Measurements from ENCODE around the gene NOC2L.

The NOC2L gene

DNA sequence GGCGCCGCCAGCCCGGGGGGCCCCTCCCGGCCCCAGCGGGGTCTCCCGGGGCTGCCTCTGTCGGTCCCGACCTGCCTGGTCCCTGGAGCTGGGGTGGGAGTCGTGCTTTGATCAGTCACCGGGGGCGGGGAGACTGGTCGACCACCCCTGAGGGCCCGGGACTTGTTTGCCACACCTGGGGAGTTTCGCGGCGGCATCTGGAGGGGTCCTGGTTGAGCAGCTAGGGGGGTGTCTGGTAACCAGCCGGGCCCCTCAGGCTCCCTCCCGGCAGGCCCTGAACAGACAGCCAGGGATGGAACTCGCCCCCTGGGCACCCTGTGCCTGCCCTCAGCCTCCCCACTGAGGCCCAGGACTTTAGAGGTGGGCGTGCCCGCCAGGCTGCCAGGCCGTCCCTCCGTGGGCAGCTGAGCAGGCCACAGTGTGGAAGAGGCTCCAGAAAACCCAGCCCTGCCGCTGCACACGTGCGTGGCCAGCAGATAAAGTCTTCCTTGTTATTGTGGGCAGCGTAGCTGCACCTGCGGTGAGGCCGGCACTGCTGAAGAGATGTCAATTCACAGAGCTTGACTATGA, 48.7 kb downstream of the NOC2L start:
- Histone ChIP-seq H3K27me3 (ENCODE audit: control insufficient read depth, insufficient read depth, low read length) (peaks cover 79% of the 10 kb centered on the region), H3K4me1 (ENCODE audit: control insufficient read depth, insufficient read depth, low read length) (no peaks in the 10 kb centered on the region), H3K36me3 (ENCODE audit: control insufficient read depth, insufficient read depth, low read length) (no peaks in the 10 kb centered on the region)

DNA sequence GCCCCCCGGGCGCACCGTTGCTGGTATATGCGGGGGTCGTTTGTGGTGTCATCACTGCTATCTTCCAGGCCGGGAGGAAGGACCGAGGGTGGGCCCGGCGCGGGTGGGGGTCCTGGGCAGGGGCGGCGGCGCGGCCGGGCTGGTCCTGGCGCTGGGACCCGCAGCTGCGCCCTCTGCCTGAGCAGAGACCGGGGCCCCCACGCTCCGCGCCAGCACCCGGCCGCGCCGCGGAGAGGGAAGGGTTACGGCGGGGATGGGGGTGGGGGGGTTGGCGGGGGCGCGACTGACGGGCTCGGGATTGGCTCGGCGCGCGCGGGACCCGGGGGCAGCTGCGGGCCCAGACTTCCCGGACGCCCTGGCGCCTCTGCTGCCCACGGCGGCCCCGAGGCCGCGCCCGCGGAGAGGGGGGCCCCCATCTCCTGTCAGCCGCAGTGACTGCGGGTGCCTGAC, 49.2 kb downstream of the NOC2L start:
- Histone ChIP-seq H3K36me3 (ENCODE audit: control insufficient read depth, insufficient read depth, low read length) (no peaks in the 10 kb centered on the region), H3K4me1 (ENCODE audit: control insufficient read depth, insufficient read depth, low read length) (no peaks in the 10 kb centered on the region), H3K27me3 (ENCODE audit: control insufficient read depth, insufficient read depth, low read length) (peaks cover 79% of the 10 kb centered on the region), H3K9ac (ENCODE audit: low read depth, low read length) (no peak overlapping the region), H3K9me3 (ENCODE audit: control insufficient read depth, insufficient read depth, low read length) (no peaks in the 10 kb centered on the region), H3K4me3 (ENCODE audit: low read depth, low read length) (no peak overlapping the region)

More for the DNA sequence above, 48.7 kb downstream of the NOC2L start:
- no peak overlapping the region for H3K9ac ChIP-seq (ENCODE audit: low read depth, low read length)
- no peaks in the 10 kb centered on the region for H3K9me3 ChIP-seq (ENCODE audit: control insufficient read depth, insufficient read depth, low read length)
- no peak overlapping the region for H3K4me3 ChIP-seq (ENCODE audit: low read depth, low read length)

DNA sequence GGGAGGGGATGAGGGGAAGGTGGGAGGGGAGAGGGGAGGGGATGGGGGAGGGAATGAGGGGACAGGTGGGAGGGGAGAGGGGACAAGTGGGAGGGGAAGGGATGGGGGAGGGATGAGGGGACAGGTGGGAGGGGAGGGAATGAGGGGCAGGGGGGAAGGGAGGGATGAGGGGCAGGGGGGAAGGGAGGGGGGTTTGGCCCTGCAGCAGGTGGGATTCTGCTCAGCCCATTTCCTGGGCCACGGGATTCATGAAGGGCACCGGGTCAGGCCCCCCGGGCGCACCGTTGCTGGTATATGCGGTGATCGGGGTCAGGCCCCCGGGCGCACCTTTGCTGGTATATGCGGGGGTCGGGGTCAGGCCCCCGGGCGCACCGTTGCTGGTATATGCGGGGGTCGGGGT, 50.4 kb downstream of the NOC2L start:
- Histone ChIP-seq H3K27me3 (ENCODE audit: control insufficient read depth, insufficient read depth, low read length) (peaks cover 71% of the 10 kb centered on the region), H3K9ac (ENCODE audit: low read depth, low read length) (no peak overlapping the region), H3K36me3 (ENCODE audit: control insufficient read depth, insufficient read depth, low read length) (no peaks in the 10 kb centered on the region), H3K9me3 (ENCODE audit: control insufficient read depth, insufficient read depth, low read length) (no peaks in the 10 kb centered on the region), H3K4me1 (ENCODE audit: control insufficient read depth, insufficient read depth, low read length) (no peaks in the 10 kb centered on the region), H3K4me3 (ENCODE audit: low read depth, low read length) (no peak overlapping the region)

DNA sequence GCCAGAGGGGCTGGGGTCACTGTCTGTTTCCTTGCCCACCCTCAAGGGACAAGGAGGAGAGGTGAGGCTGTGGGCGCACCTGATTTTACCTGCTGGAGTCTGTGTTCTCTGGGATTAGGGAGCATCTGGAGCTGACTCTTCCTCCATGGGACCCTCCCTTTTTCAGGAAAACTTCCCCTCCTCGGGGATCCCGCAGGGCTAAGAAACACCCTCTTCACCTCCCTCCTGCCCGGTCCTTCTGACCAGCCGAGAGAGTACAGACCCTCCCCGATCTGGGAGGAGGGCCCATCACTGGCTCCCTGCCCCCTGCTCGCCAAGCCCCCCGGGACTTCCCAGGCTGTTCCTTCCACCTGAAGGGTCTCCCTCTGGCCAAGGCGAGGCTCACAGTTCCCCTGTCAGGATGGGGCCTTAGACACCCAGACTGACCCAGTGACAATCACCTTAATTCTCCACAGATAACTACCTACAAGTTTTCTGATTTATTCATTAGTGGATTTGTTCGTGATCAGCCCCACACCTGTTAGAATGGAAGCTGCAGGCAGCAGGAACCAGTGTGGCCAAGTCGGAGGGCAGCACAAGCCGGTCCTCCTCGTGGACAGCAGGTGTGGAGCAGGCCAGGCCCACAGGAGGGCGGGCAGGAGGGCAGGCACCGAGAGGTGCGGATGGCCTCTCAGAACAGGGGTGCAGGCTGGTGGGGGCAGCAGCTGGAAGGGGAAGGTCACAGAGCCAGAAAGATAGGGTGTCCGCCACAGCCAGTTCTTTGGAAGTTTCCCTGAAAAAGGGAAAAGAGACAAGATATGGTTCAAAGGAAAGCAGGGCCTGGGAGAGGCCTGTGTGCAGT, 51.2 kb downstream of the NOC2L start:
- no peaks in the 10 kb centered on the region for H3K9me3 ChIP-seq (ENCODE audit: control insufficient read depth, insufficient read depth, low read length)
- no peak overlapping the region for H3K9ac ChIP-seq (ENCODE audit: low read depth, low read length)
- no peak overlapping the region for H3K4me3 ChIP-seq (ENCODE audit: low read depth, low read length)
- H3K36me3 ChIP-seq (ENCODE audit: control insufficient read depth, insufficient read depth, low read length): no peaks in the 10 kb centered on the region
- H3K27me3 ChIP-seq (ENCODE audit: control insufficient read depth, insufficient read depth, low read length): peaks cover 70% of the 10 kb centered on the region
- H3K4me1 ChIP-seq (ENCODE audit: control insufficient read depth, insufficient read depth, low read length): no peaks in the 10 kb centered on the region

DNA sequence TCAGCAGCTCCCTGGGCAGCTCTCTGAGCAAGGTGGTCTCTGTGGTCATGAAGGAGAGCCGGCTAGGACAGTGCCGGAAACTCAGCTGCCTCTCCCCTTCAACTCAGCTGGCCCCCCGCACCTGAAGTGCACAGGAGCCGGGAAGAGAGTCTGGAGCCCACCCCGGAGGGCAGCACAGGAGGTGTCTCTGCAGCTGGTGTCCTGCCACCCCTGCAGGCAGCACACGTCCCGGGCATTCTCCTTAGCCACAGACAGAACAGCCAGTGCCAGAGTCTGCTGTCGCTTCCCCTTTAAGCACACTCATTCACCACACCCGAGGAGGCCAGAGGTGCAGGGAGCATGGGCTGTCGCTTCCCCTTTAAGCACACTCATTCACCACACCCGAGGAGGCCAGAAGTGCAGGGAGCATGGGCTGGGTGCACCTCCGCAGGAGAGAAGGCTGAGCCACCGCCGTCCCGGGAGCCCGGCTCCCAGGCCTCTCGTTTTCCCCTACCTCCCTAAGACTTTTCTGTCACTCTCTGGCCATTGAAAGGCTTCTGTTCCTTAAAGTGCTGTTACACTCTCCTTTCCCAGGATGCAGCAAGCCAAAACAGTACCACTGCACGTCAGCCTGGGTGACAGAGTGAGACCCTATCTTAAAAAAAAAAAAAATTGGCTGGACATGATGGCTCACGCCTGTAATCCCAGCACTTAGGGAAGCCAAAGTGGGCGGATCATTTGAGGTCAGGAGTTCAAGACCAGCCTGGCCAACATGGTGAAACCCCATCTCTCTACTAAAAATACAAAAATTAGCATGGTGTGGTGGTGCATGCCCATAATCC, 52.2 kb downstream of the NOC2L start:
- H3K9ac ChIP-seq (ENCODE audit: low read depth, low read length): no peak overlapping the region
- no peaks in the 10 kb centered on the region for H3K4me1 ChIP-seq (ENCODE audit: control insufficient read depth, insufficient read depth, low read length)
- peaks cover 61% of the 10 kb centered on the region for H3K27me3 ChIP-seq (ENCODE audit: control insufficient read depth, insufficient read depth, low read length)
- H3K36me3 ChIP-seq (ENCODE audit: control insufficient read depth, insufficient read depth, low read length): no peaks in the 10 kb centered on the region
- H3K9me3 ChIP-seq (ENCODE audit: control insufficient read depth, insufficient read depth, low read length): no peaks in the 10 kb centered on the region
- no peak overlapping the region for H3K4me3 ChIP-seq (ENCODE audit: low read depth, low read length)

DNA sequence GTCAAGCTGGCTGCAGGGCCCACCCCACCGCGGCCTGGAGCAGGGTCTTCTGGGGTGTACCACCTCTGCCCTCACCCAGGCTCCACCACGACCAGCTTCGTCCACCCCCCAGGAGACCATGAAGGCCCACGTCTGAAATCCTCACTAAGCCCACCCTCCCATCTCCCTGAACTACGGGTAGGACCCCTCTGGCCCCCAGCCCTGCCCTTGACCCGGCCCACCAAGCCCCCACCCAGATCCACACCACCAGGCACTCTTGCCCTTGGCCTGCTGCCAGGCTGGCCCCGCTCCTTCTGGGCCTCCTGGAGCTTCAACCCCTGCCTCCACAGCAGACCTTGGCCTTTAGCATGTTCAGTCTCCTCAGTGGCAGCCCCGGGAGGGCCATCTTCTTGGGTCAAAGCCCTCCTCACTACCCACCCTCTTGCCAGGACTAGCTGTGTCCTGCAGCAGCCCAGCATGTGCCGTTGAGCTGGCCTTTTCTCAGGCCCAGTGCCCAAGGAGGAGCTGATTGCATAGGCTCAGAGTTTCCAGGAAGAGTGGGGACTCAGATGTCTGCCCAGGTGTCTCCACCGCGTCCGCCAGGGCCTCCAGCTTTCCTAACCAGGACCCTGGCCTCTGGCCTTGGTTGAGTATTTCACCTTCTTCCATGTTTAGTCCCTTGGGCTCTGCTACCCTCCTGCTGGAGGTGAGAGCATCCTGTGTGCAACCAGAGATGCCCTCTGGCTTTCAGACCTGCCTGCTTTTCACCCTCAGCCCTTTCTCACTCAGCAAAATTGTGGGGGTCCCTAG, 53.1 kb downstream of the NOC2L start:
- Histone ChIP-seq H3K27me3 (ENCODE audit: control insufficient read depth, insufficient read depth, low read length) (peaks cover 61% of the 10 kb centered on the region), H3K4me1 (ENCODE audit: control insufficient read depth, insufficient read depth, low read length) (no peaks in the 10 kb centered on the region), H3K36me3 (ENCODE audit: control insufficient read depth, insufficient read depth, low read length) (no peaks in the 10 kb centered on the region), H3K4me3 (ENCODE audit: low read depth, low read length) (no peak overlapping the region), H3K9me3 (ENCODE audit: control insufficient read depth, insufficient read depth, low read length) (no peaks in the 10 kb centered on the region), H3K9ac (ENCODE audit: low read depth, low read length) (no peak overlapping the region)

DNA sequence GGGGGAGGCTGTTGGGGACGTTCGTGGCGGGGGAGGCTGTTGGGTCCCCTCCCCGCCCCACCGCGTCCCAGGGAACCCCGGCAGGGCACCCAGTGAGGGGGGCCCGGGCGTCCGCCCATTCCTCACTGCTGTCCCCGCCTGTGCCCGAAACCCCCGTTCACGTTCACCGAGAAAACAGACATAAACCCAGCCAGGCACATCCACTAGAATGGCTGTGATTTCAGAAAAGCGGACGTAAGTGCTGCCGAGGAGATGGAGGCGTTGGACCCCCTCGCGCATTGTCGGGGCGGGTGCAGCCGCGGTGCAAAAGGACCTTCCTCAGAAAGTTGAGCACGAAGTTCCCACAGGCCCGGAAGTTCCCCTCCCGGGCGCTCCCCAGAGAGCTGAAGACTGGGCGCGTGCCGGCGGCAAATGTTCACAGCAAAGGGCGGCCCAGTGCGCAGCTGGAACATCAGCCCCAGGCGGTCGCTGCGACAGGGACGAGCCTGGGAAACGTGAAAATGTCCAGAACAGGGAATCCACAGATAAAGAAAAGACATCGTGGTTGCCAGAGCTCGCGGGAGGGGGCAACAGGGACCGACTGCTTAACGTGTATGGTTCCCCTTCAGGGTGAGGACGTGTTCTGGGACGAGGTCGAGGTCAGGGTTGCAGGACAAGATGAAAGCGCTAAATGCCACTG, 53.8 kb downstream of the NOC2L start:
- Histone ChIP-seq H3K9me3 (ENCODE audit: control insufficient read depth, insufficient read depth, low read length) (no peaks in the 10 kb centered on the region), H3K36me3 (ENCODE audit: control insufficient read depth, insufficient read depth, low read length) (no peaks in the 10 kb centered on the region), H3K4me1 (ENCODE audit: control insufficient read depth, insufficient read depth, low read length) (no peaks in the 10 kb centered on the region), H3K27me3 (ENCODE audit: control insufficient read depth, insufficient read depth, low read length) (peaks cover 55% of the 10 kb centered on the region), H3K9ac (ENCODE audit: low read depth, low read length) (peak overlapping the region; percentile 24), H3K4me3 (ENCODE audit: low read depth, low read length) (peak overlapping the region; percentile 26)

DNA sequence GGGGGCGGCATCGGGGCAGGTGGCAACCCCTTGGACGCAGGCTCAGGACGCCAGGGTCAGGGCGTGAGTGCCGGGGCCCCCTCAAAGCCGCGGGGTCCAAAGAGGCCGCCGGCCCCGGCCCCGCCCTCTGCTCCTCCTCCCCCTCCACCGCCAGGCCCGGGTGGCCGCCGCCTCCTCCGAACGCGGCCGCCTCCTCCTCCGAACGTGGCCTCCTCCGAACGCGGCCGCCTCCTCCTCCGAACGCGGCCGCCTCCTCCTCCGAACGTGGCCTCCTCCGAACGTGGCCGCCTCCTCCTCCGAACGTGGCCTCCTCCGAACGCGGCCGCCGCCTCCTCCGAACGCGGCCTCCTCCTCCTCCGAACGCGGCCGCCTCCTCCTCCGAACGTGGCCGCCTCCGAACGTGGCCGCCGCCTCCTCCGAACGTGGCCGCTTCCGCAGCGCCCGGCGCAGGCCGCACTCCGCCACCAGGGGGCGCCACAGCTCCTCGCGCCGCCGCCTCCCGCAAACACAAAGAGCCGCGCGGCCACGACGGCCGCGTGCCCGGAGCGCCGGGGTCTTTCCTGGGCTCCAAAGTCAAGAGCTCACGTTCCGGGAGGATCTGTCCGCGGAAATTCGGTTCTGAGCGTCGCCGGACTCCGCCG, 54.6 kb downstream of the NOC2L start:
- H3K9me3 ChIP-seq (ENCODE audit: control insufficient read depth, insufficient read depth, low read length): no peaks in the 10 kb centered on the region
- no peaks in the 10 kb centered on the region for H3K4me1 ChIP-seq (ENCODE audit: control insufficient read depth, insufficient read depth, low read length)
- no peaks in the 10 kb centered on the region for H3K36me3 ChIP-seq (ENCODE audit: control insufficient read depth, insufficient read depth, low read length)
- no peak overlapping the region for H3K9ac ChIP-seq (ENCODE audit: low read depth, low read length)
- H3K4me3 ChIP-seq (ENCODE audit: low read depth, low read length): no peak overlapping the region
- peaks cover 54% of the 10 kb centered on the region for H3K27me3 ChIP-seq (ENCODE audit: control insufficient read depth, insufficient read depth, low read length)

DNA sequence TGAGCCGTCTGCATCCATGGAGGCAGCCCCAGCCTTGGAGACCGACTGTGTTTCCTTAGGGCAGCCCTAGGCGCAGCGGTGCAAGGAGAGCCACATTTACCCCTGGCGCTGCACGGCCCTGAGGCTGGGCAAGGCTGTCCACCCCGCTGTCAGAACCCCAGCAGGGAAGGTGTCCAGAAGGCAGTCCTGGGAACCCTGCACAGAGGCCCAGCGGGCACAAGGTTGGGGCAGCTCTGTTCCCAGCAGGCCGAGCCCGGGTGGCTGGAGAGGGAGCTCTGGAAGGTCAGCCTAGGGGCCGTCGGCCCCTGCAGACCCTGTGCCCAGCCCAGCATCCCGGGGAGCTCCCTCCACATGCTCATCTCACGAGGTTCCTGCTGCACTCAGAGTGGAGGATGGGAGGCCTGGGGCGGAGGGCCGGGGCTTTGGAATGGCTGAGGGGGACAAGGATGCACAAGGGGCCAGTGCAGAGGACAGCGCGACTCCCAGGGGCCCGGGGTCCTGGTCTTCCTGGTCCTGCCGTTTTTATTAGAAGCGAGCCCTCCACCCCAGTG, 55.3 kb downstream of the NOC2L start:
- Histone ChIP-seq H3K27me3 (ENCODE audit: control insufficient read depth, insufficient read depth, low read length) (peaks cover 54% of the 10 kb centered on the region), H3K4me1 (ENCODE audit: control insufficient read depth, insufficient read depth, low read length) (no peaks in the 10 kb centered on the region), H3K9ac (ENCODE audit: low read depth, low read length) (no peak overlapping the region), H3K4me3 (ENCODE audit: low read depth, low read length) (no peak overlapping the region), H3K36me3 (ENCODE audit: control insufficient read depth, insufficient read depth, low read length) (no peaks in the 10 kb centered on the region), H3K9me3 (ENCODE audit: control insufficient read depth, insufficient read depth, low read length) (no peaks in the 10 kb centered on the region)

DNA sequence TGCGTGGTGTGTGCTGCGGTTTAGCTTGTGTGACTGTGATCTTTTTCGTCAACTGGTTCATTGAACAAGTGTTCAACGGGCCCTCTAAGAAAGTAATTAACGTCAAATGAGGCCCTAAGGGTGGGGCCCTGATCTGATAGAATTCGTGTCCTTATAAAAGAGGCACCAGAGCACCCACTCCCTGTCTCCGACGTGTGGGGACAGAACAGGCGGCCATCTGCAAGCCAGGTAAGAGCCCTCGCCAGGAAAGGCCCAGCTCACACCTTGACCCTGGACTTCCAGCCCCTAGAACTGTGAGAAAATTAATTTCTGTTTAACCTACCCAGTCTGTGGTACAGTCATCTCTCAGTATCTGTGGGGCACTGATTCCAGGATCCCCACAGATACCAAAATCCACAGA, 55.8 kb downstream of the NOC2L start:
- Histone ChIP-seq H3K4me3 (ENCODE audit: low read depth, low read length) (no peak overlapping the region), H3K4me1 (ENCODE audit: control insufficient read depth, insufficient read depth, low read length) (no peaks in the 10 kb centered on the region), H3K36me3 (ENCODE audit: control insufficient read depth, insufficient read depth, low read length) (no peaks in the 10 kb centered on the region), H3K9ac (ENCODE audit: low read depth, low read length) (no peak overlapping the region), H3K27me3 (ENCODE audit: control insufficient read depth, insufficient read depth, low read length) (peaks cover 56% of the 10 kb centered on the region), H3K9me3 (ENCODE audit: control insufficient read depth, insufficient read depth, low read length) (no peaks in the 10 kb centered on the region)

All from iPS-15b (cell line).